GM23338 (cell line): ENCODE data around the gene GAB1. TPM values are rescaled to one million over a fixed set of nuclear protein-coding genes. Genes with fewer than 3 reads are reported as not detected.

Experiments used
- ATAC-seq: fragments of 200-7000 bp; cut with Tn5 transposase; 3 replicates; pipeline ENCODE4 v1.9.1; 2020
- DNase-seq: peaks from one replicate; pipeline ENCODE4 v3.0.0-alpha.2; 2015; ENCODE audit warnings: low spot score
- H2AFZ ChIP-seq: fragments of 200-600 bp; sonication (generic); 2 replicates; pipeline ENCODE4 v1.8.0; 2016; ENCODE audit warnings: antibody characterized with exemption, mild to moderate bottlenecking, moderate library complexity
- H3F3A ChIP-seq: fragments of 200-600 bp; sonication (generic); replicated peaks from 2 replicates; pipeline ENCODE4 v1.8.0; 2017; ENCODE audit warnings: antibody characterized with exemption, mixed run types, low read depth
- H3K27ac ChIP-seq: fragments of 200-600 bp; sonication (generic); 2 replicates; pipeline ENCODE4 v1.6.1; 2016; ENCODE audit warnings: low read depth
- H3K27me3 ChIP-seq: fragments of 200-600 bp; sonication (generic); 2 replicates; pipeline ENCODE4 v1.8.0; 2016; ENCODE audit warnings: mild to moderate bottlenecking, mixed run types, moderate library complexity; ENCODE audit not compliant: insufficient read depth
- H3K36me3 ChIP-seq: fragments of 200-600 bp; sonication (generic); 2 replicates; pipeline ENCODE4 v1.8.0; 2016; ENCODE audit warnings: mild to moderate bottlenecking; ENCODE audit not compliant: insufficient read depth
- H3K4me1 ChIP-seq: fragments of 200-600 bp; sonication (generic); 2 replicates; pipeline ENCODE4 v1.8.0; 2016; ENCODE audit warnings: mild to moderate bottlenecking, moderate library complexity; ENCODE audit not compliant: insufficient read depth
- H3K4me2 ChIP-seq: fragments of 200-600 bp; sonication (generic); 2 replicates; pipeline ENCODE4 v1.7.1; 2017; ENCODE audit warnings: mixed run types
- H3K4me3 ChIP-seq: fragments of 200-600 bp; sonication (generic); 2 replicates; pipeline ENCODE4 v1.6.1; 2016; ENCODE audit warnings: mixed run types
- H3K79me2 ChIP-seq: fragments of 200-600 bp; sonication (generic); replicated peaks from 2 replicates; pipeline ENCODE4 v1.8.0; 2017; ENCODE audit warnings: mild to moderate bottlenecking; ENCODE audit not compliant: insufficient read depth
- H3K9me2 ChIP-seq: fragments of 200-600 bp; sonication (generic); 2 replicates; pipeline ENCODE4 v1.8.0; 2017; ENCODE audit not compliant: insufficient read depth
- H4K20me1 ChIP-seq: fragments of 200-600 bp; sonication (generic); replicated peaks from 2 replicates; pipeline ENCODE4 v1.8.0; 2017; ENCODE audit warnings: mild to moderate bottlenecking; ENCODE audit not compliant: insufficient read depth
- H3K27ac Mint-ChIP-seq: 2 replicates; pipeline ENCODE4 v1.8.0; 2020; ENCODE audit warnings: inconsistent platforms, mild to moderate bottlenecking, moderate library complexity, mixed read lengths
- H3K27me3 Mint-ChIP-seq: 3 replicates; pipeline ENCODE4 v1.8.0; 2022; ENCODE audit warnings: low read depth, mild to moderate bottlenecking, moderate library complexity, mixed read lengths, inconsistent platforms; ENCODE audit not compliant: insufficient read depth, poor library complexity
- H3K36me3 Mint-ChIP-seq: 3 replicates; pipeline ENCODE4 v1.8.0; 2021; ENCODE audit warnings: low read depth, mild to moderate bottlenecking, inconsistent platforms, moderate library complexity, mixed read lengths
- H3K4me1 Mint-ChIP-seq: 3 replicates; pipeline ENCODE4 v1.8.0; 2020; ENCODE audit warnings: mild to moderate bottlenecking, inconsistent platforms, mixed read lengths
- H3K4me3 Mint-ChIP-seq: 3 replicates; pipeline ENCODE4 v1.8.0; 2021; ENCODE audit warnings: moderate library complexity, mild to moderate bottlenecking, inconsistent platforms, mixed read lengths
- H3K9me3 Mint-ChIP-seq: 3 replicates; pipeline ENCODE4 v1.8.0; 2020; ENCODE audit warnings: moderate library complexity, mild to moderate bottlenecking, inconsistent platforms, mixed read lengths
- CREB1 ChIP-seq: fragments of 250-450 bp; sonication (Bioruptor Pico); IDR thresholded peaks from 2 replicates; pipeline ENCODE4 v1.5.0; 2020; ENCODE audit warnings: low read depth, mild to moderate bottlenecking, moderate library complexity
- EZH2 ChIP-seq: fragments of 200-600 bp; sonication (generic); IDR thresholded peaks from one replicate; pipeline ENCODE4 v1.8.0; 2017; ENCODE audit warnings: antibody characterized with exemption, mild to moderate bottlenecking, low read depth; ENCODE audit not compliant: unreplicated experiment
- EZH2phosphoT487 ChIP-seq: fragments of 200-600 bp; sonication (generic); IDR thresholded peaks from one replicate; pipeline ENCODE4 v1.8.1; 2018; ENCODE audit warnings: antibody characterized with exemption; ENCODE audit not compliant: unreplicated experiment
- POLR2AphosphoS5 ChIP-seq: IDR thresholded peaks from 2 replicates; pipeline ENCODE4 v1.6.1; 2016; ENCODE audit warnings: antibody characterized with exemption, low read depth
- polyA plus RNA-seq: library from polyadenylated mRNA; unstranded; fragments of >200 nt; fragmentation: Nextera tagmentation; extraction: Ambion mirVana; gene quantifications from 2 replicates; pipeline ENCODE4 v1.2.1, GENCODE V29; 2016
- total RNA-seq: library from RNA; depleted of rRNA; stranded (reverse); fragments of >200 nt; shearing (Covaris generic); gene quantifications from 2 replicates; pipeline ENCODE4 v1.2.3, GENCODE V29; 2014
- TF ChIP-seq, protein P1 (sequence below): IDR thresholded peaks from one replicate; pipeline ENCODE4 v1.6.1; 2018; ENCODE audit warnings: antibody characterized with exemption; ENCODE audit not compliant: unreplicated experiment
- TF ChIP-seq, protein P2 (sequence below): fragments of 250-450 bp; sonication (Bioruptor Pico); IDR thresholded peaks from 2 replicates; pipeline ENCODE4 v1.5.0; 2020; ENCODE audit warnings: mild to moderate bottlenecking, moderate library complexity

The GAB1 gene
- total and polyA plus RNA-seq, 2 experiments from 2014 or later: 4.0 to 18.4 TPM

DNA sequence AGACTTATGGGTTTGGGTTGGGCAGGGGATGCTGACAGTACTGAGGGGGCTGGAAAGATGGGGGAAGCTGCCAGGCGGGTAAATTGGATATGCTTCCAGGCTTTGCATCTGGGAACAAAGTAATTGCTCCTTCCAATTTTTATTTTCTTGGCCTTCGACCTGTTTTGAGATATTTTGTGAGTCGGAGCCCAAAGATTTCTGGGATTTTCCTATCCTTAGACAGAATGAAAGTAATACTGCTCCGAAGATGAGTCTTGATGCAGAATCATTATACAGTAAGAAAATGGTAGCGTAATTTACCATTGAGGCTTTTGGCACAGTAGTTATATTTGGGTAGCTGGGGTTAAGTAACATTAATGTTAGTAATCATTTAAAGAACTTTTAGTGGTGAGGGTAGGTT lies 178.2 kb downstream of the GAB1 start (continued):
- TF ChIP-seq, protein P1, sequence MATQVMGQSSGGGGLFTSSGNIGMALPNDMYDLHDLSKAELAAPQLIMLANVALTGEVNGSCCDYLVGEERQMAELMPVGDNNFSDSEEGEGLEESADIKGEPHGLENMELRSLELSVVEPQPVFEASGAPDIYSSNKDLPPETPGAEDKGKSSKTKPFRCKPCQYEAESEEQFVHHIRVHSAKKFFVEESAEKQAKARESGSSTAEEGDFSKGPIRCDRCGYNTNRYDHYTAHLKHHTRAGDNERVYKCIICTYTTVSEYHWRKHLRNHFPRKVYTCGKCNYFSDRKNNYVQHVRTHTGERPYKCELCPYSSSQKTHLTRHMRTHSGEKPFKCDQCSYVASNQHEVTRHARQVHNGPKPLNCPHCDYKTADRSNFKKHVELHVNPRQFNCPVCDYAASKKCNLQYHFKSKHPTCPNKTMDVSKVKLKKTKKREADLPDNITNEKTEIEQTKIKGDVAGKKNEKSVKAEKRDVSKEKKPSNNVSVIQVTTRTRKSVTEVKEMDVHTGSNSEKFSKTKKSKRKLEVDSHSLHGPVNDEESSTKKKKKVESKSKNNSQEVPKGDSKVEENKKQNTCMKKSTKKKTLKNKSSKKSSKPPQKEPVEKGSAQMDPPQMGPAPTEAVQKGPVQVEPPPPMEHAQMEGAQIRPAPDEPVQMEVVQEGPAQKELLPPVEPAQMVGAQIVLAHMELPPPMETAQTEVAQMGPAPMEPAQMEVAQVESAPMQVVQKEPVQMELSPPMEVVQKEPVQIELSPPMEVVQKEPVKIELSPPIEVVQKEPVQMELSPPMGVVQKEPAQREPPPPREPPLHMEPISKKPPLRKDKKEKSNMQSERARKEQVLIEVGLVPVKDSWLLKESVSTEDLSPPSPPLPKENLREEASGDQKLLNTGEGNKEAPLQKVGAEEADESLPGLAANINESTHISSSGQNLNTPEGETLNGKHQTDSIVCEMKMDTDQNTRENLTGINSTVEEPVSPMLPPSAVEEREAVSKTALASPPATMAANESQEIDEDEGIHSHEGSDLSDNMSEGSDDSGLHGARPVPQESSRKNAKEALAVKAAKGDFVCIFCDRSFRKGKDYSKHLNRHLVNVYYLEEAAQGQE: no peak
- no peak for TF ChIP-seq EZH2
- no peak for TF ChIP-seq CREB1 (CRISPR knock-in tag)

DNA sequence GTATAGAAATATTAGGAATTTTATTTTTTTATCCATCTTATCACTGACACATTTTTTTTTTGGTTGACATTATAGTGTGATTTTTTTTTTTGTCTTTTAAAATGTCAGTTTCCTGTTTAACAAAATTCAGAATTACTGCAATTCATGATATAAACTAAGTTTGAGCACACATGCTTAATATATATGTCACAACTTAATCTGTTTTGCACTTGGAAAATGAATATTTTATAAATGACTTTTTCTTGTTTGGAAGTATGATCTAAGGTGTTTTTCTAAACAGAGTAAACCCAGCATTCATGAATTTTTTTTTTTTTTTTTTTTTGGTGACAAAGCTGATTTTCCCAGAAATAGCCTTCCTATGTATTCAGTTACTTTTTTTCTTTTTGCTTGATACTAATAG lies 179.2 kb downstream of the GAB1 start:
- Histone ChIP-seq H3K4me2 (peak overlapping the region; percentile 90), H2AFZ (no peak overlapping the region), H3K79me2 (peaks cover 72% of the 10 kb centered on the region), H3K4me3 (peak overlapping the region; percentile 87), H3K4me1 (peaks cover 18% of the 10 kb centered on the region; the same call in 1 of the 2 replicates), H3F3A (0 out of 2 replicates have a peak, but pooled peaks cover 5% of the 10 kb centered on the region), H3K27ac (no peak overlapping the region), H4K20me1 (peaks cover 41% of the 10 kb centered on the region), H3K36me3 (peaks cover 17% of the 10 kb centered on the region; the same call in 1 of the 2 replicates), H3K9me2 (no peaks in the 10 kb centered on the region), H3K27me3 (no peaks in the 10 kb centered on the region)
- H3K9me3 Mint-ChIP-seq: no peaks in the 10 kb centered on the region; the same call in 2 of the 3 replicates
- no peak for DNase-seq
- no peak overlapping the region for H3K27ac Mint-ChIP-seq
- H3K36me3 Mint-ChIP-seq: peaks cover 55% of the 10 kb centered on the region
- no peak for ATAC-seq
- peaks cover 6% of the 10 kb centered on the region for H3K27me3 Mint-ChIP-seq
- TF ChIP-seq, protein P2, sequence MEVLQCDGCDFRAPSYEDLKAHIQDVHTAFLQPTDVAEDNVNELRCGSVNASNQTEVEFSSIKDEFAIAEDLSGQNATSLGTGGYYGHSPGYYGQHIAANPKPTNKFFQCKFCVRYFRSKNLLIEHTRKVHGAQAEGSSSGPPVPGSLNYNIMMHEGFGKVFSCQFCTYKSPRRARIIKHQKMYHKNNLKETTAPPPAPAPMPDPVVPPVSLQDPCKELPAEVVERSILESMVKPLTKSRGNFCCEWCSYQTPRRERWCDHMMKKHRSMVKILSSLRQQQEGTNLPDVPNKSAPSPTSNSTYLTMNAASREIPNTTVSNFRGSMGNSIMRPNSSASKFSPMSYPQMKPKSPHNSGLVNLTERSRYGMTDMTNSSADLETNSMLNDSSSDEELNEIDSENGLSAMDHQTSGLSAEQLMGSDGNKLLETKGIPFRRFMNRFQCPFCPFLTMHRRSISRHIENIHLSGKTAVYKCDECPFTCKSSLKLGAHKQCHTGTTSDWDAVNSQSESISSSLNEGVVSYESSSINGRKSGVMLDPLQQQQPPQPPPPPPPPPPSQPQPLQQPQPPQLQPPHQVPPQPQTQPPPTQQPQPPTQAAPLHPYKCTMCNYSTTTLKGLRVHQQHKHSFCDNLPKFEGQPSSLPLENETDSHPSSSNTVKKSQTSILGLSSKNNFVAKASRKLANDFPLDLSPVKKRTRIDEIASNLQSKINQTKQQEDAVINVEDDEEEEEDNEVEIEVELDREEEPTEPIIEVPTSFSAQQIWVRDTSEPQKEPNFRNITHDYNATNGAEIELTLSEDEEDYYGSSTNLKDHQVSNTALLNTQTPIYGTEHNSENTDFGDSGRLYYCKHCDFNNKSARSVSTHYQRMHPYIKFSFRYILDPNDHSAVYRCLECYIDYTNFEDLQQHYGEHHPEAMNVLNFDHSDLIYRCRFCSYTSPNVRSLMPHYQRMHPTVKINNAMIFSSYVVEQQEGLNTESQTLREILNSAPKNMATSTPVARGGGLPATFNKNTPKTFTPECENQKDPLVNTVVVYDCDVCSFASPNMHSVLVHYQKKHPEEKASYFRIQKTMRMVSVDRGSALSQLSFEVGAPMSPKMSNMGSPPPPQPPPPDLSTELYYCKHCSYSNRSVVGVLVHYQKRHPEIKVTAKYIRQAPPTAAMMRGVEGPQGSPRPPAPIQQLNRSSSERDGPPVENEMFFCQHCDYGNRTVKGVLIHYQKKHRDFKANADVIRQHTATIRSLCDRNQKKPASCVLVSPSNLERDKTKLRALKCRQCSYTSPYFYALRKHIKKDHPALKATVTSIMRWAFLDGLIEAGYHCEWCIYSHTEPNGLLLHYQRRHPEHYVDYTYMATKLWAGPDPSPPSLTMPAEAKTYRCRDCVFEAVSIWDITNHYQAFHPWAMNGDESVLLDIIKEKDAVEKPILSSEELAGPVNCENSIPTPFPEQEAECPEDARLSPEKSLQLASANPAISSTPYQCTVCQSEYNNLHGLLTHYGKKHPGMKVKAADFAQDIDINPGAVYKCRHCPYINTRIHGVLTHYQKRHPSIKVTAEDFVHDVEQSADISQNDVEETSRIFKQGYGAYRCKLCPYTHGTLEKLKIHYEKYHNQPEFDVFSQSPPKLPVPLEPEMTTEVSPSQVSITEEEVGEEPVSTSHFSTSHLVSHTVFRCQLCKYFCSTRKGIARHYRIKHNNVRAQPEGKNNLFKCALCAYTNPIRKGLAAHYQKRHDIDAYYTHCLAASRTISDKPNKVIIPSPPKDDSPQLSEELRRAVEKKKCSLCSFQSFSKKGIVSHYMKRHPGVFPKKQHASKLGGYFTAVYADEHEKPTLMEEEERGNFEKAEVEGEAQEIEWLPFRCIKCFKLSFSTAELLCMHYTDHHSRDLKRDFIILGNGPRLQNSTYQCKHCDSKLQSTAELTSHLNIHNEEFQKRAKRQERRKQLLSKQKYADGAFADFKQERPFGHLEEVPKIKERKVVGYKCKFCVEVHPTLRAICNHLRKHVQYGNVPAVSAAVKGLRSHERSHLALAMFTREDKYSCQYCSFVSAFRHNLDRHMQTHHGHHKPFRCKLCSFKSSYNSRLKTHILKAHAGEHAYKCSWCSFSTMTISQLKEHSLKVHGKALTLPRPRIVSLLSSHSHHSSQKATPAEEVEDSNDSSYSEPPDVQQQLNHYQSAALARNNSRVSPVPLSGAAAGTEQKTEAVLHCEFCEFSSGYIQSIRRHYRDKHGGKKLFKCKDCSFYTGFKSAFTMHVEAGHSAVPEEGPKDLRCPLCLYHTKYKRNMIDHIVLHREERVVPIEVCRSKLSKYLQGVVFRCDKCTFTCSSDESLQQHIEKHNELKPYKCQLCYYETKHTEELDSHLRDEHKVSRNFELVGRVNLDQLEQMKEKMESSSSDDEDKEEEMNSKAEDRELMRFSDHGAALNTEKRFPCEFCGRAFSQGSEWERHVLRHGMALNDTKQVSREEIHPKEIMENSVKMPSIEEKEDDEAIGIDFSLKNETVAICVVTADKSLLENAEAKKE (CRISPR knock-in tag): no peak
- TF ChIP-seq EZH2phosphoT487 (no peak), POLR2AphosphoS5 (no peak)
- H3K4me1 Mint-ChIP-seq: peaks cover 15% of the 10 kb centered on the region
- peak overlapping the region; percentile 99 for H3K4me3 Mint-ChIP-seq
